Measurements from ENCODE around the gene HPX. TPM values are rescaled to one million over a fixed set of nuclear protein-coding genes. Genes with fewer than 3 reads are reported as not detected.

Gene HPX
- total and polyA plus RNA-seq, 2 experiments from 2014 or later, result 0.73 to 0.95 TPM

- H3K27ac ChIP-seq, result no peak overlapping the region
- no peaks in the 10 kb centered on the region for H3K36me3 ChIP-seq
- no peak for TF ChIP-seq CTCF (IDR thresholded peaks at IDR 0.05; ENCODE audit: low read depth, low read length)
- no peak for DNase-seq (ENCODE audit: low read depth in 1 of 2, low spot score in 1 of 2)
- H3K9me3 ChIP-seq (ENCODE audit: low read depth), result no peaks in the 10 kb centered on the region
- H3K4me1 ChIP-seq (ENCODE audit: low read depth), result no peaks in the 10 kb centered on the region
- H3K27me3 ChIP-seq, result peaks cover 3% of the 10 kb centered on the region
- no peak overlapping the region for H3K4me3 ChIP-seq
Observed at GRCh38 chr11:6427516-6427915, 13.3 kb downstream of the HPX start.

GRCh38 chr11:6420677-6421076, 20.1 kb downstream of the HPX start:
- Histone ChIP-seq H3K36me3 (no peaks in the 10 kb centered on the region), H3K4me1 (ENCODE audit: low read depth) (peaks cover 18% of the 10 kb centered on the region), H3K27me3 (peaks cover 3% of the 10 kb centered on the region), H3K9me3 (ENCODE audit: low read depth) (no peaks in the 10 kb centered on the region), H3K27ac (no peak overlapping the region), H3K4me3 (no peak overlapping the region)
- DNase-seq (ENCODE audit: low read depth in 1 of 2, low spot score in 1 of 2), result no peak
- no peak for TF ChIP-seq CTCF (IDR thresholded peaks at IDR 0.05; ENCODE audit: low read depth, low read length)

GRCh38 chr11:6419009-6419631, 21.7 kb downstream of the HPX start, which contains the start of gene APBB1:
APBB1 (minus strand) TSS chr11:6419094; CDS start chr11:6411347, 7,747 bp downstream.
- no peaks in the 10 kb centered on the region for H3K36me3 ChIP-seq
- peak; percentile 60 to 71 for DNase-seq (ENCODE audit: low read depth in 1 of 2, low spot score in 1 of 2)
- no peaks in the 10 kb centered on the region for H3K9me3 ChIP-seq (ENCODE audit: low read depth)
- peak; percentile 13 for TF ChIP-seq CTCF (IDR thresholded peaks at IDR 0.05; ENCODE audit: low read depth, low read length)
- H3K4me3 ChIP-seq, result peak within 1 kb of the TSS; percentile 93
- peaks cover 28% of the 10 kb centered on the region for H3K4me1 ChIP-seq (ENCODE audit: low read depth)
- H3K27ac ChIP-seq, result peak within 1 kb of the TSS; percentile 95
- peaks cover 3% of the 10 kb centered on the region for H3K27me3 ChIP-seq

GRCh38 chr11:6418557-6419008, 22.2 kb downstream of the HPX start:
- no peak for TF ChIP-seq CTCF (IDR thresholded peaks at IDR 0.05; ENCODE audit: low read depth, low read length)
- H3K9me3 ChIP-seq (ENCODE audit: low read depth), result no peaks in the 10 kb centered on the region
- H3K4me1 ChIP-seq (ENCODE audit: low read depth), result peaks cover 32% of the 10 kb centered on the region
- peak overlapping the region; percentile 95 for H3K27ac ChIP-seq
- DNase-seq (ENCODE audit: low read depth in 1 of 2, low spot score in 1 of 2), result peak in 1 of 2 donors; percentile 63
- H3K27me3 ChIP-seq, result peaks cover 3% of the 10 kb centered on the region
- H3K4me3 ChIP-seq, result peak overlapping the region; percentile 93
- no peaks in the 10 kb centered on the region for H3K36me3 ChIP-seq

GRCh38 chr11:6417907-6418556, 22.8 kb downstream of the HPX start:
- Histone ChIP-seq H3K9me3 (ENCODE audit: low read depth) (no peaks in the 10 kb centered on the region), H3K27me3 (no peaks in the 10 kb centered on the region), H3K4me1 (ENCODE audit: low read depth) (peaks cover 38% of the 10 kb centered on the region), H3K36me3 (no peaks in the 10 kb centered on the region), H3K4me3 (peak overlapping the region; percentile 93), H3K27ac (peak overlapping the region; percentile 95)
- TF ChIP-seq CTCF (IDR thresholded peaks at IDR 0.05; ENCODE audit: low read depth, low read length), result no peak
- no peak for DNase-seq (ENCODE audit: low read depth in 1 of 2, low spot score in 1 of 2)
